HTERT RPE-1 (cell line): ENCODE measurements around the gene SGPP1.
"Not testable (repeated sequence)": the region's sequence is repeated elsewhere in the genome, so short reads cannot be mapped to it uniquely, and the experiment has no call there.

ENCODE experiments used
- in situ Hi-C: fragments of 300-500 bp; cut with MboI; formaldehyde crosslinking; loops from 4 replicates; pipeline ENCODE4 v1.14.3; 2020; ENCODE audit warnings: low sequenced_read_pairs

The SGPP1 gene, protein sequence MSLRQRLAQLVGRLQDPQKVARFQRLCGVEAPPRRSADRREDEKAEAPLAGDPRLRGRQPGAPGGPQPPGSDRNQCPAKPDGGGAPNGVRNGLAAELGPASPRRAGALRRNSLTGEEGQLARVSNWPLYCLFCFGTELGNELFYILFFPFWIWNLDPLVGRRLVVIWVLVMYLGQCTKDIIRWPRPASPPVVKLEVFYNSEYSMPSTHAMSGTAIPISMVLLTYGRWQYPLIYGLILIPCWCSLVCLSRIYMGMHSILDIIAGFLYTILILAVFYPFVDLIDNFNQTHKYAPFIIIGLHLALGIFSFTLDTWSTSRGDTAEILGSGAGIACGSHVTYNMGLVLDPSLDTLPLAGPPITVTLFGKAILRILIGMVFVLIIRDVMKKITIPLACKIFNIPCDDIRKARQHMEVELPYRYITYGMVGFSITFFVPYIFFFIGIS

DNA sequence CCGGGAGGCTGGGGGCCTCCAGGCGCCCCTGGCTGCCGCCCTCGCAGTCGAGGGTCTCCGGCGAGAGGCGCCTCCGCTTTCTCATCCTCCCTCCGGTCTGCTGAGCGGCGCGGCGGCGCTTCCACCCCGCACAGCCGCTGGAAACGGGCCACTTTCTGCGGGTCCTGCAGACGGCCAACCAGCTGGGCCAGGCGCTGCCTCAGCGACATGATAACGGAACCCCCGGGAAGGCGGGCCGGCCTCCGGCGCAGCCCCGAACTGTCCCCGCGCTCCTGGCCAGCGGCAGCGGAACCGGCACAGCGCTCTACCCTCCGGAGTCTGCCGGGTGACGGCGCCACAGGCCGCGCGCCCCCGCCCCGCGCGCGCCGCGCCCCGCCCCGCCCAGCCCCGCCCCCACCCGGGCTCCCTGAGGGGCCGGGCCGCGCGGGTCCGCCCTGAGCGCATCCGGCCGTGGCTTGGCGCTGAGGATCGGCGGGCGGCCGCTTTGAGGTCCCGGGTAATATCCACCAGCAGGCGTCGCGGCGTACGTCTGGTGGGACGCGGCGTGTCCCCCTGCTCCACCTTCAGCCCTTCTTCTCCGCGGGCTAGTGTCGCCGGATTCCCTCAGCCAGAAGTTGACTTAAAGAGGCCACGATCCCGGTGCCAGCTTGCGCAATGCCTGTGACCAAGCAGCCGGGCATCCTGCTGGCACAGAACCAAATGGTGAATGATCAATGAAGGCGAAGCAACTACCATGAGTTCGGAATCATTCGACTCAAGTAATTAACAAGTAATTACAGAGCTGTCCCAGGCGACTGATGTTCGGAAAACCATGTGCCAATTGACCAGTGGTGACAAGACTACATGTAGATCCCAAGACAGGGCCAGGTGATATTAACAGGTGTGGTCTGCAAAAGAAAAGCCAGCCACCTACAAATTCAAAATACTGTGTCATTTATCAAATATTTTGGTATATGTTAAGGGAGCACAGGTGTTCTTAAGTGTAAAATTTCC is at the start of gene SGPP1:
SGPP1 (minus strand) TSS at position 330 of the 993 bp plus-strand sequence; CDS start at position 209, 121 bp downstream.
- in situ Hi-C loops: no loop called here

DNA sequence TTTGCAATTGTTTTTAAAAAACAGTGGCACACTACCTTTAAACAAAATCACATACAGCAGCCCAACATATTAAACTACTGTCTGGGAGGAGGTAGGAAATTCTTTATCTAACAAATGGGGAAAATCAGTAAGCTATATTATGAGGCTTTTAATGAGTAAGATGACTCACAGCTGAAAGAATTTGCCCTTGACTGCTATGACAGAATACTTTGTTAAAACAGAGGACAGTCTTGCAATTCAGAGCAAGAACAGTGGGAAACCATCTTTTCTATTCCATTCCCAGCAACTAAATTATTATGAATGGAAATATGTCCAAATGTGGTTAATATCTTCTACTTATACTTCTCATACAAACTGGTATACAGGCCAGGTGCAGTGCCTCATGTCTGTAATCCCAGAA is 49.2 kb upstream of the SGPP1 start:
- in situ Hi-C loops: no loop called here

DNA sequence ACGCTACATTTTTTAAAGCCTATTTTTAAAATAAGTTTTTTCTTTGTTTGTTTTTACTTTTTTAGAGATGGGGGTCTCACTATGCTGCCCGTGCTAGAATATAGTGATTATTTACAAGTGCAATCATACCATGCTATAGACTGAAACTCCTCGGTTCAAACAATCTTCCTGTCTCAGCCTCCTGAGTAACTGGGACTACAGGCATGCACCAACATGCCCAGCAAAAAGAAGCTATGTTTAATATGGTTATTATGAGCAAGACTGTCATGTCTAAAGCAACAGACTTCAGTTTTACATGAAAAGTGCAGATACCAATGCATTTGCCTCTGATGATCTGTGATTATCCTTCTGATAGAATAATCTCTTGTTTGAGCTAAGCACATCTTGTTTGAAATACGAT is 45.6 kb upstream of the SGPP1 start:
- in situ Hi-C loops: no loop called here

DNA sequence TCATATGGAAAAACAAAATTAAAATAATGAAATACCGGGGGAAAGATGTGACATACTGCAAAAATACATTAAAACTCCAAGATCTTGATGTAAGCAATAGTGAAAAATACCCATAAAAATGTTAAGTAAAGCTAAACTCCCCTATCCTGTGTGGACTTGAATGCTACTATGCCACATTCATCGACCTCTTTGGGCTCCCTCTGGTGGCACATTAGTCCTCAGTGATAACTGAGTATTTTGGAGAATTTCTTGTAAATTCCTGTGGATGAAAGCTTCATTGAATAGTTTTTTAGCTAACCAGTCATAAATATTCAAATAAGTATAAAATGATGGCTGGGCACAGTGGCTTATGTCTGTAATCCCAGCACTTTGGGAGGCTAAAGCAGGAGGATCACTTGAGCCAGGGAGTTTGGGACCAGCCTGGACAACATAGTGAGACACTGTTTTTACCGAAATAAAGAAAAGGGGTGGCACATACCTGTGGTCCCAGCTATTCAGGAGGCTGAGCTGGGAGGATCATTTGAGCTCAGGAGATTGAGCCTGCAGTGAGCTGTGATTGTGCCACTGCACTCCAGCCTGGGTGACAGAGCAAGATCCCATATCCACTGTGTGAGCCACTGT is 42.4 kb upstream of the SGPP1 start:
- in situ Hi-C loops: no loop called here

DNA sequence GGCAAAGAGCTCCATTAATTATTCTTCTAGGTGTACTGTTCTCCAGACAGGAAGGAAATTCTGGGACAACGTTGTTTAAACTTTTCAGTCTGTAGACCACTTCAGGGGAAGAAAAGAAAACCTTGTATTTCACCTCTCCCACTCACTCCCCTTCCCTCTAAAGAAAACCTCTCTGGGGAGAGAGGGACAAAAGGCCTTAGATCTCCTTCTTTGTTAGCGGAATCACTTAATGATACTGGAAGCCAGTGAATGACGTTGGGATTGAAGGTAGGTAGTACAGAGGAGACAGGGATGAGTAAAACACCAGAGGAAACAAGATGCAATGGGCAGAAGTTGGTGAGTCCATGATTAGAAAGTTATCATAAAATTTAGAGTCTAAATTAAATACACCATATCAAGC is 38.7 kb upstream of the SGPP1 start:
- in situ Hi-C loops: no loop called here

DNA sequence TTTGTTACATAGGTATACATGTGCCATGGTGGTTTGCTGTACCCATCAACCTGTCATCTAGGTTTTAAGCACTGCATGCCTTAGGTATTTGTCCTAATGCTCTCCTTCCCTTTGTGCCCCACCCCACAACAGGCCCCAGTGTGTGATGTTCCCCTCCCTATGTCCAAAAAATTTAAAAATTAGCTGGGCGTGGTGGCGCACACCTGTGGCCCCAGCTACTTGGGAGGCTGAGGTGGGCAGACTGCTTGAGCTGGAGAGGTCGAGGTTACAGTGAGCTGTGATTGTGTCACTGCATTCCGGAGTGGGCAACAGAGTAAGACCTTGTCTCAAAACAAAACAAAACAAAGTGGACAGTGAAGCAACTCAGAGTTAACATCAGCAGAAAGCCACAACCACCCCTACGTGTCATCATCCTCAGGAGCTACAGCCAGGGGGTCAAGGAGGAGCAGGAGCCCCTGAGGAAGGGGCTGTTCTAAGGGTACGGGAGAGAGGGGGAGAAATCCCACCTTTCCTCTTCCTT is 36.8 kb upstream of the SGPP1 start:
- in situ Hi-C loops: no loop called here

DNA sequence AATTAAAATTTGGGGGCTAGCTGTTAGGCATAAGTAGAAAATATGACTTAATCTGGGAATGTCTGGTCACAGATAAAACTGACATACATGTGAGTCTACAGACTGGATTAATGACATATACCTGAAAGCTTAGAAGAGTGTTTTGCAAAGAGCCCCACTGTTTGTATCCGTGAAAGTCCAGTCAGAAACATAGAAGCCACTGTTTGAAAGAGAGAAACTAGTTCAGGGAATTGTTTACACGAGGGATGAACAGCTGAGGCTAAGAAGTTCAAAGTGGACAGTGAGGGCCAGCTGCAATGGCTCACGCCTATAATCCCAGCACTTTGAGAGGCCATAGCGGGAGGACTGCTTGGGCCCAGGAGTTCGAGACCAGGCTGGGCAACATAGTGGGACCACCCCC is 36.2 kb upstream of the SGPP1 start:
- in situ Hi-C loops: no loop called here

DNA sequence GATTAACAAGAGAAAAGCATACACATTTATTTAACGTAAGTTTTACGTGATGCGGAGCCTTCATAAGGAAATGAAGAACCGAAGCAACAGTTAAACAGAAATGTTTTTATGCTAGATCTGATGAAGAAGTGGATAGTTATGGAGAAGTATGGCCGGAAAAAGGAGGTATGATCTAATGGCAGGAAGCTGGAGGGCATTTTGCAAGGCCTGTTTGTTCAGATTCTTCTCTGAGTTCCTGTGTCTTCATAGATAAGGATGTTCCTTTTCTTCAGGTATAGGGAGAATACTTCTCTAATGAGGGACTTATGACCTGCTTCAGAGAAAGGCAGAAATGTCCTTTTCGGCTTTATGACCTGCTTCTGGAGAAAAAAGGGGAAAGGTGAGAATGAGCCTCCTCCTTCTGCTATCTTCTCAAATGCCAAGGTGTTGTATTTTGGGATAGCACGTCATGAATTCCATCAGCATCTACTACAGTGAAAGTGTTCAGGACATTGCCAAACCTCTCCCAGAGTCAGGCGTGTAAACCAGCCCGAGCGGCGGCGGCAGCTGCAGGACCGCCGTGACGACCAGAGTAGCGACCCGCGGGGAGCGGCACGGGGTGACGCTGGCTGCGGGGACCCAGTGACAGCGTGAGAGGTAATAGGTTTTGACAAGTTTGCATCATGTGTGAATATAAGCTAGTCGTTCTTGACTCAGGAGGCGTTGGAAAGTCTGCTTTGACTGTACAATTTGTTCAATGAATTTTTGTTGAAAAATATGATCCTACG is 33.7 kb upstream of the SGPP1 start:
- in situ Hi-C loops: no loop called here

DNA sequence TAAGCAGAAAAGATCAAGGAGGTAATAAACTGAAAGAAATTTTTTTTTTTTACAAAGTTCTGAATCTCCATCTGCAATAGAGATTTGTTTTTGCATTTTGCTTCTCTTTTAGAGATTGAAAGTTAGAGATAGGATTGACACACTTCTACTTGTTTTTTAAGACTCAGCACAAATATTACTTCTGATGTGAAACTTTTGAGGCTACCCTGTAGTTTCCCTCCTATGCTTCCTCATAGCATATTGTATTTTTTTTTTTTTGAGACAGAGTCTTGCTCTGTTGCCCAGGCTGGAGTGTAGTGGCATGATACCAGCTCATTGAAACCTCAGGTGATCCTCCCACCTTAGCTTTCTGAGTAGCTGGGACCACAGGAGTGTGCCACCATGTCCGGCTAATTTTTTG is 32.1 kb upstream of the SGPP1 start:
- in situ Hi-C loops: no loop called here

DNA sequence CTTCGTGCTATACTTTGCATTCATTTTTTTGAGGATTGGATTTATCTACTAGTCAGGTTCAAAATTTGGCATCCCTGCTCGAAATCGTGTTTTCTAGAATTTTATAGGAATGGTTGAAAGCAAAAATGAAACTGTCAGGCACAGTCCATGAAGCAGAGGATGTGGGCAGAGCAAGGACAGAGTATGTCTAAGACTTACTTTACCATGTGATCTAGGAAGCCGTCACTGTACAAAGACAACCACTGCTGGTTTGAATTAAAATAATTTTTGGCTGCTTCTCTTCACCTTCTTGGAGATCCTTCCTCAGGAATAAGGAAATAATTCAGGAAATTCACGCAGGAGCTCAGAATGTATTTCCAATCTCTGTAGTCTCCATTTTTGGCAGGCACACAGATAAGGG is 31.6 kb upstream of the SGPP1 start:
- in situ Hi-C loops: no loop called here

DNA sequence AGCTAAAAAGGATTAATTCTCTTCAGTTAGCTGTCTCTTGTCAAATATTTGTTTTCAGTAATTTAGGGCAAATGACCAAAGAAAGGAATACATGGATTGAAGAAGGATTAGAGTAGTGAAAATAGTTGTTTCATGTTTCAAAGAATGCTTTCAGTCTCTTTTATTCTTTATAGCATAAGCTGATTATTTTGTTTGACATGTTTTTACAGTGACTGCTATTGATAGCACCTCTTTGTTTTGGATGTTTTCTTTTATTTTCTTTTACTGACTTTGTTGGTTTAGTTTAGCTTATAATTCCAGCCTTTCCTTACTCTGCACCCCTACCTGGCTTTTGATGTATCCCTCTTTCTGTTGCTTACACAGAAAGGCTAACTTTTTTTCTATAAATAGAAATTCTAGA is 29.3 kb upstream of the SGPP1 start:
- in situ Hi-C loops: no loop called here

DNA sequence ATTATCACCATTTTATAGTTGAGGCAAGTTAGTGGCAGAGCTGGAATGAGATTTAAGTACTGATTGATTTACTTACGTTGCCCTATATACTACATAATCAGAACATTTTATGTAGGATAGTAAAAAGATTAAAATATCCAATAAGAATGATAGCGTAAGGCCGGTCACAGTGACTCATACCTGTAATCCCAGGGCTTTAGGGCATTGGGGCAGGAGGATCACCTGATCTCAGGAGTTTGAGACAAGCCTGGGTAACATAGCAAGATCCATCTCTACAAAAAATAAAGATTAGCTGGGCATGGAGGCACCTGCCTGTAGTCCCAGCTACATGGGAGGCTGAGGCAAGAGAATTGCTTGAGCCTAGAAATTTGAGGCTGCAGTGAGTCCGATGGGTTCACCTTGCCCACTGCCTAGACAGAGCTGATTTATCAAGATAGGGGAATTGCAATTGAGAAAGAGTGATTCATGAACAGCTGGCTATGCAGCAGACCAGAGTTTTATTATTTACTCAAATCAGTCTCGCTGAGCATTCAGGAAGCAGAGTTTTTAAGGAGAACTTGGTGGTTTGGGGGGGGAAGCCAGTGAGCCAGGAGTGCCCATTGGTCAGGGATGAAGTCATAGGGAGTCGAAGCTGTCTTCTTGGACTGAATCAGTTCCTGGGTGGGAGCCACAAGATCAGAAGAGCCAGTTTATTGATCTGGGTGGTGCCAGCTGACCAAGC is 24.7 kb upstream of the SGPP1 start:
- in situ Hi-C loops: no loop called here

DNA sequence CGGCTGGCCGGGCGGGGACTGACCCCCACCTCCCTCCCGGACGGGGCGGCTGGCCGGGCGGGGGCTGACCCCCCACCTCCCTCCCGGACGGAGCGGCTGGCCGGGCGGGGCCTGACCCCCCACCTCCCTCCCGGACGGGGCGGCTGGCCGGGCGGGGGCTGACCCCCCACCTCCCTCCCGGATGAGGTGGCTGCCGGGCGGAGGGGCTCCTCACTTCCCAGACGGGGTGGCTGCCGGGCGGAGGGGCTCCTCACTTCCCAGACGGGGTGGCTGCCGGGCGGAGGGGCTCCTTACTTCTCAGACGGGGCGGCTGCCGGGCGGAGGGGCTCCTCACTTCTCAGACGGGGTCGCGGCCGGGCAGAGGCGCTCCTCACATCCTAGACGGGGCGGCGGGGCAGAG is 23.2 kb upstream of the SGPP1 start:
- in situ Hi-C loops: not testable (repeated sequence)

DNA sequence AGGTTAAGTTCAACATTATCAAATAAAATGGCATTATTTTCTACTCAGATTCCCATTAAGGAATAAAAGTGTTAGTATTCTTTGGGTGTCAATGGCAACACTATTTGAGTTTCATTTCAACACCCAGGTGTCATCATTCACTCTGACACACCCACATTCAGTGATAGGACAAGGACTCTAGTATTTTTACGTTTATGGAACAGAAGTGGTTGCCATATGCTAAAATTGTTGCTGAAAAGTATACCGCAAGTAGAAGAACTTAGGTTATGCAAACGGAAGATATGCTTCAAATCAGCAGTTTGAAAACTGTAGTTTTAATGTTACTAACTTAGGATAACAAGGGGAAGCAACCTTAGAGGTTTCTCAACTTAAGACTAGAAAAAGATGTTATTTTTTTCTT is 20.0 kb upstream of the SGPP1 start:
- in situ Hi-C loops: no loop called here

DNA sequence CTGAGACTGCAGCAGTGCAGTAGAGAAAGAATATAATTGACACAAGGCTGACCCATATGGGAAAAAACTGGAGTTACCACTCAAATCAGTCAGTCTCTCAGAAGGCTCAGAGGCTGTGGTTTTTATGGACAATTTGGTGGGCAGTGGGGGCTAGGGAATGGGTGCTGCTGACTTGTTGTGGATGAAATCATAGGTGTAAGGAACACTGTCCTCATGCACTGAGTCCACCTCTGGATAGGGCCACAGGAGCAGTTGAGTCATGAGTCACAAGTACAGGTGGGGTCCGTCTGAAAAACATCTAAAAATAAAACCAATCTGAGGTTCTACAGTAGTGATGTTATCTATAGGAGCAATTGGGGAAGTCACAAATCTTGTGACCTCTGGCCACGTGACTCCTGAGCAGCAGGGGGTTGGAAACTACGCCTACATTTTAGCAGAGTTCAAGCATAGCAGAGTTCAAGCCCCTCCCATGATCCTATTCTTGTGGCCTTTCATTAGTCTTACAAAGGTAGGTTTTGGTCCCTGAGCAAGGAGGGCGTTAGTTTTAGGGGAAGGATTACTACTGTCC is 18.1 kb upstream of the SGPP1 start:
- in situ Hi-C loops: no loop called here

DNA sequence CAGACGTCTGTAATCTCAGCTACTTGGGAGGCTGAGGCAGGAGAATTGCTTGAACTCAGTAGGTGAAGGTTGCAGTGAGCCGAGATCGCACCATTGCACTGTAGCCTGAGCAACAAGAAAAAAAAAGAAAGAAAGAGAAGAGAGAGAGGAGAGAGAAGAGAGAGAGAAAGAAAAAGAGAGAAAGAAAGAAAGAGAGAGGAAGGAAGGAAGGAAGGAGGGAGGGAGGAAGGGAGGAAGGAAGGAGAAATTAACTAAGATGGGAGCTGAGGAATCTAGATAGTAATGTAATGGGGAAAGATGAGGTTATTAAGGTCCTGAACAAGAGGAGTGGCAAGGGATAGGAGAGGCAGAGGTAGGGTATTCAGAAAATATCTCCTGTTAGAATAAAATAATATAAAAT is 17.4 kb upstream of the SGPP1 start:
- in situ Hi-C loops: no loop called here

DNA sequence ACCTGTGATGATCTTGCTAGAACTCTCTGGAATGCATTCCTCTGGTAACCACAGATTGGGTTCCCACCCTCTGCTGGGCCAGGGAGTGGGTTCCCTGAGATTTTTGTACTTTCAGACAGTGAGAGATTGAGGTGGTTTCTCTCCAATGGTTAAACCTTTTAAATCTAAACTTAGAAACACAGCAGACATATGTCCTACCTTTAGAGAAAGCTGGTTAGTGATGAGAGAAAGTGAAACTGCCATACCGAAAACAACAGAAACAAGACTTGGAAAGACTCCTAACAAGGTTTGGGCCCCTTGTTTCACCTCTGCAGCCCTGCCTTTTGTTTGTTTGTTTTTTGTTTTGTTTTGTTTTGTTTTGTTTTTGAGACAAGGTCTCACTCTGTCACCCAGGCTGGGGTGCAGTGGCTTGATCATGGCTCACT is 9.7 kb upstream of the SGPP1 start:
- in situ Hi-C loops: no loop called here

DNA sequence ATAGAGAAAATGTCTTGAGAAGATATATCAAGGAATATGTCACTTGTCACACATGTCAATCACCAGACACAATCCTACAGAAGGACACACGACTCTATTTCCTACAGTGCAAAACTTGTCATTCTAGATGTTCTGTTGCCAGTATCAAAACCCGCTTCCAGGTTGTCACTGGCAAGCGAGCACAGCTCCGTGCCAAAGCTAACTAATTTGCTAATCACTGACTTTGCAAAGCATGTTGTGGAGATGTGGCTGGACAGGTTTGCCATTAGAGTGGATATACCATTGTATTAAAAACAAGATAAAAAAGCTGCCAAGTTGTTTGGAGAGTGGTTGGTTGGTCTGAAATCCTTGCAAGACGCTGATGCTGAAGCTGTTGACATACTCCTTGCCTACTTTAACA is 7.9 kb upstream of the SGPP1 start:
- in situ Hi-C loops: no loop called here

DNA sequence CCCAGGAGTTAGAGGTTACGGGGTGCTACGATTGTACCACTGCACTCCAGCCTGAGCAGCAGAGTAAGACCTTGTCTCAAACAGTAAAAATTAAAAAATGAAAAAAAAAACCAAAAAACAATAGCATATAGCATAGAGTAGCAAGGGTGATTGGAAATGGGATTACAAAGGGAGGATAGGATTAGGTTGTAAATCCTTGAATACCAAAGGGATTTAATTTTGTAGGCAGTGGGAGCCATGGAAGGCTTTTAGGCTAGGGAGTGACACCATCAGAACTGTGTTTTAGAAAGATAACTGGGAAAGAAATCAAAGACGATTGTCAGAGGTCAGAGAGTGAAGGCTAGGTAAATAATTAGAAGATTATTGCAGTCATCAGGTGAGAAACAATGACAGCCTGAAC is 2.8 kb upstream of the SGPP1 start:
- in situ Hi-C loops: no loop called here
